ENCODE results near the gene AGBL1. TPM values are rescaled to one million over a fixed set of nuclear protein-coding genes. Genes with fewer than 3 reads are reported as not detected.

AGBL1 gene
- total and polyA plus RNA-seq, 2 donors (not counting 3 experiments of a cell fraction or from before 2014, with no cell fraction given) = not detected

GRCh38 chr15:86235667-86236066 lies 156.0 kb downstream of the AGBL1 start:
- DNase-seq (ENCODE audit: low read depth, low spot score) = no peak
- Histone ChIP-seq H3K4me1 (ENCODE audit: control insufficient read depth, extremely low read depth, insufficient read depth, low read length) (no peaks in the 10 kb centered on the region), H3K9me3 (replicated peaks; ENCODE audit: control insufficient read depth, insufficient read depth, low read length) (no peaks in the 10 kb centered on the region), H4K20me1 (replicated peaks; ENCODE audit: control insufficient read depth, extremely low read depth, insufficient read depth, low read length) (no peaks in the 10 kb centered on the region), H3K27me3 (ENCODE audit: control insufficient read depth in 2 of 2, insufficient read depth in 2 of 2, low read length in 2 of 2) (no peaks in the 10 kb centered on the region), H3K27ac (ENCODE audit: insufficient read depth, low read depth, low read length) (no peak overlapping the region), H3K4me2 (ENCODE audit: insufficient read depth, low read length) (no peak overlapping the region), H3K4me3 (replicated peaks in 1 of 3; ENCODE audit: insufficient read depth in 1 of 3, low read depth in 1 of 3, low read length in 3 of 3) (no peak overlapping the region), H3K79me2 (ENCODE audit: control insufficient read depth, insufficient read depth, low read length) (no peaks in the 10 kb centered on the region), H3K9me1 (replicated peaks; ENCODE audit: control insufficient read depth, extremely low read depth, insufficient read depth, low read length) (no peaks in the 10 kb centered on the region), H3K9ac (replicated peaks; ENCODE audit: extremely low read depth, insufficient read depth, low read length) (no peak overlapping the region), H2AFZ (ENCODE audit: low read depth, low read length) (no peak overlapping the region), H3K36me3 (ENCODE audit: control insufficient read depth in 2 of 2, extremely low read depth in 1 of 2, insufficient read depth in 2 of 2, low read length in 2 of 2) (no peaks in the 10 kb centered on the region)
- dilution Hi-C loops (cut with MboI; ENCODE audit: extremely low pct_ligation_motif_present, low sequenced_read_pairs) (no loop called here), intact Hi-C loops (cut with micrococcal nuclease) (no loop called here)
- POLR2A ChIA-PET = no interaction called here
- BruUV-seq (replicated peaks) = no TSS peak
- no peak for TF ChIP-seq MAX (IDR thresholded peaks at IDR 0.05; ENCODE audit: insufficient read depth, insufficient read length)
- TF ChIP-seq GATA2 (IDR thresholded peaks at IDR 0.05; ENCODE audit: insufficient read depth, insufficient read length, low read depth, low read length) = no peak
- no peak for TF ChIP-seq POLR2A (IDR thresholded peaks at IDR 0.05; ENCODE audit: low read depth, low read length)
- no peak for TF ChIP-seq POLR2AphosphoS5 (IDR thresholded peaks at IDR 0.05; ENCODE audit: insufficient read depth, low read depth, low read length)
- TF ChIP-seq CTCF (IDR thresholded peaks at IDR 0.05; ENCODE audit: extremely low read depth in 1 of 2, insufficient read depth in 1 of 2, low read depth in 1 of 2, low read length in 2 of 2) = no peak
- TF ChIP-seq FOS (IDR thresholded peaks at IDR 0.05; ENCODE audit: borderline replicate concordance, insufficient read depth, low read length) = no peak
- TF ChIP-seq EZH2 (IDR thresholded peaks at IDR 0.05; ENCODE audit: borderline replicate concordance, low read depth, low read length, severe bottlenecking) = no peak
- TF ChIP-seq JUN (IDR thresholded peaks at IDR 0.05; ENCODE audit: borderline replicate concordance, insufficient read depth, insufficient read length, low read depth) = no peak
- no peak for TF ChIP-seq MYC (IDR thresholded peaks at IDR 0.05; ENCODE audit: low read depth, low read length)
- no peak for FAIRE-seq
- CTCF ChIA-PET = no interaction called here

Measured in endothelial cell of umbilical vein (primary cell).